IMR-90 (cell line): ENCODE results near the gene PROK2.

Experiments
- BHLHE40 ChIP-seq: fragments of 150-350 bp; IDR thresholded peaks from 2 replicates; pipeline ENCODE4 v1.6.1; 2016; ENCODE audit warnings: mild to moderate bottlenecking, low read depth, low read length
- CHD1 ChIP-seq: IDR thresholded peaks from 2 replicates; pipeline ENCODE4 v1.6.1; 2012; ENCODE audit warnings: low read depth, low read length, improper control_type of control experiment
- FOS ChIP-seq: fragments of 150-350 bp; IDR thresholded peaks from 2 replicates; pipeline ENCODE4 v1.6.1; 2016; ENCODE audit warnings: low read depth, low read length
- MAFK ChIP-seq: IDR thresholded peaks from 2 replicates; pipeline ENCODE4 v1.6.1; 2012; ENCODE audit warnings: low read depth, low read length, improper control_type of control experiment
- MAZ ChIP-seq: IDR thresholded peaks from 2 replicates; pipeline ENCODE4 v1.6.1; 2012; ENCODE audit warnings: low read depth, mild to moderate bottlenecking, low read length, improper control_type of control experiment, moderate library complexity, borderline replicate concordance
- POLR2A ChIP-seq: IDR thresholded peaks from 2 replicates; pipeline ENCODE4 v1.6.1; 2012; ENCODE audit warnings: mild to moderate bottlenecking, low read depth, low read length
- RAD21 ChIP-seq: IDR thresholded peaks from 2 replicates; pipeline ENCODE4 v1.6.1; 2012; ENCODE audit warnings: low read length, improper control_type of control experiment
- SMC3 ChIP-seq: fragments of 150-350 bp; IDR thresholded peaks from 2 replicates; pipeline ENCODE4 v1.6.1; 2016; ENCODE audit warnings: low read depth, mild to moderate bottlenecking, antibody characterized with exemption, low read length, moderate library complexity
- TF ChIP-seq, protein P1 (sequence below): conservative IDR thresholded peaks from 2 replicates; pipeline ENCODE4 v1.5.1; 2012; ENCODE audit warnings: mild to moderate bottlenecking, low read depth, low read length, improper control_type of control experiment
- TF ChIP-seq, protein P2 (sequence below): fragments of 150-350 bp; IDR thresholded peaks from 2 replicates; pipeline ENCODE4 v1.6.1; 2017; ENCODE audit warnings: mild to moderate bottlenecking, antibody characterized with exemption, low read length, low read depth

DNA sequence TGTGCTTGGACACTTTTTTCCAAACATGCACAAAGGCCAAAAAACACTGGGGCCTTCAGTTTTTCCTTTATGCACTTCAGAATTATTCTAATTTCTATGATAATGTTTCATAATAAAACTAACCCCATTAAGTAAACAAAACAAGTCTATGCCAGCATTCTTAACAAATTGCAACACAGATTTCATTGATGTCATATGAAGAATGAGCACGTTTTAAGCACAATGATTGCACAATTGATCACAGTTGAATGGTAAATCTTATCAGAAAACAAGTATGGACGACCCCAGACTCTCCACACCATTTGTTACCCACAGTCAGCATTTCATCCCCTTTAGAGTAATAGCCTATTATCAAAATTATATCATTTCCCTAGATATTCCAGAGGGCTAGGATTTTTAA lies 46.7 kb upstream of the PROK2 start:
- TF ChIP-seq, protein P1, sequence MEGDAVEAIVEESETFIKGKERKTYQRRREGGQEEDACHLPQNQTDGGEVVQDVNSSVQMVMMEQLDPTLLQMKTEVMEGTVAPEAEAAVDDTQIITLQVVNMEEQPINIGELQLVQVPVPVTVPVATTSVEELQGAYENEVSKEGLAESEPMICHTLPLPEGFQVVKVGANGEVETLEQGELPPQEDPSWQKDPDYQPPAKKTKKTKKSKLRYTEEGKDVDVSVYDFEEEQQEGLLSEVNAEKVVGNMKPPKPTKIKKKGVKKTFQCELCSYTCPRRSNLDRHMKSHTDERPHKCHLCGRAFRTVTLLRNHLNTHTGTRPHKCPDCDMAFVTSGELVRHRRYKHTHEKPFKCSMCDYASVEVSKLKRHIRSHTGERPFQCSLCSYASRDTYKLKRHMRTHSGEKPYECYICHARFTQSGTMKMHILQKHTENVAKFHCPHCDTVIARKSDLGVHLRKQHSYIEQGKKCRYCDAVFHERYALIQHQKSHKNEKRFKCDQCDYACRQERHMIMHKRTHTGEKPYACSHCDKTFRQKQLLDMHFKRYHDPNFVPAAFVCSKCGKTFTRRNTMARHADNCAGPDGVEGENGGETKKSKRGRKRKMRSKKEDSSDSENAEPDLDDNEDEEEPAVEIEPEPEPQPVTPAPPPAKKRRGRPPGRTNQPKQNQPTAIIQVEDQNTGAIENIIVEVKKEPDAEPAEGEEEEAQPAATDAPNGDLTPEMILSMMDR = no peak
- no peak for TF ChIP-seq CHD1
- TF ChIP-seq POLR2A = no peak
- no peak for TF ChIP-seq RAD21
- no peak for TF ChIP-seq MAFK
- no peak for TF ChIP-seq MAZ
- TF ChIP-seq BHLHE40 = no peak
- TF ChIP-seq, protein P2, sequence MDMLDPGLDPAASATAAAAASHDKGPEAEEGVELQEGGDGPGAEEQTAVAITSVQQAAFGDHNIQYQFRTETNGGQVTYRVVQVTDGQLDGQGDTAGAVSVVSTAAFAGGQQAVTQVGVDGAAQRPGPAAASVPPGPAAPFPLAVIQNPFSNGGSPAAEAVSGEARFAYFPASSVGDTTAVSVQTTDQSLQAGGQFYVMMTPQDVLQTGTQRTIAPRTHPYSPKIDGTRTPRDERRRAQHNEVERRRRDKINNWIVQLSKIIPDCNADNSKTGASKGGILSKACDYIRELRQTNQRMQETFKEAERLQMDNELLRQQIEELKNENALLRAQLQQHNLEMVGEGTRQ = no peak
- no peak for TF ChIP-seq SMC3
- TF ChIP-seq FOS = no peak
